ENCODE results near the gene CCDC197. TPM values are rescaled to one million over a fixed set of nuclear protein-coding genes. Genes with fewer than 3 reads are reported as not detected.

CCDC197 gene
- total RNA-seq, 2 donors from 2014 or later = not detected

DNA sequence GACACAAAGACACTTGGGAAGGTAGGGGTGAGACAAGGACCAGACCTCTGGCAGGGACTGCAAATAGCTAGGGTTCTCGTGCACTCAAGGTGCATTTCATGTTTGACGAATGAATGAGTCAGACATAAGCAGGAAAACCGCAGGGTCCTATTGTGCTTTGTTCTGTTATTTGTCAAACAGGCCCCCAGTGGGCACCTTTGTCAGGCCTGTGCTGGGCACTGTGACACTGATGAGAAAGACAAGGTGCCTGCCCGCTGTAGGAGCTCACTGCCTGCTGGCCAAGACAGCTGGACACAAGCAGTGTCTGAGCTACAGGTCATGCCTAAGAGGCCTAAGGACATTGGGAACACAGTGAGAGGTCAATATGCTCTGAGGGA lies 31.3 kb downstream of the CCDC197 start:
- no peak overlapping the region for H3K4me3 ChIP-seq
- no peak overlapping the region for H3K27ac ChIP-seq
- intact Hi-C loops (cut with DNase I) = no loop called here
- no peaks in the 10 kb centered on the region for H3K27me3 ChIP-seq (replicated peaks; ENCODE audit: insufficient read depth)
- no peaks in the 10 kb centered on the region for H3K9me3 ChIP-seq
- no peak for DNase-seq (ENCODE audit: low spot score)
- no peaks in the 10 kb centered on the region for H3K4me1 ChIP-seq (replicated peaks)
- H3K36me3 ChIP-seq = no peaks in the 10 kb centered on the region
- 76% methylated on average over 4 of the region's 4 CpGs for WGBS
- no peak for TF ChIP-seq POLR2AphosphoS5 (IDR thresholded peaks at IDR 0.05)

DNA sequence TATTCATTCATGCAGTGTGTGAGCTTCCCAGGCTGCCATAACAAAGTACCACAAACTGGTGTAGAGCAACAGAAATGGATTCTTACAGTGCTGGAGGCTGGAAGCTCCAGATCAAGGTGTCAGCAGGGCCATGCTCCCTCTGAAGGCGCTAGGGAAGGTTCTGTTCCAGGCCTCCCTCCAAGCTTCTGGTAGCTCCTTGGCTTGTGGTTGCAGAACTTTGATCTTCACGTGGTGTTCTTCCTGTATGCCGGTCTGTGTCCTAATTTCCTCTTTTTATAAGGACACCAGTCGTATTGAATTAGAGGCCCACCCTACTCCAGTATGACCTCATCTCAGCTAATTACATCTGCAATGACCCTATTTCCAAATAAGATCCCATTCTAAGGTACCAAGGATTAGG lies 32.2 kb downstream of the CCDC197 start:
- H3K4me1 ChIP-seq (replicated peaks) = no peaks in the 10 kb centered on the region
- H3K27ac ChIP-seq = no peak overlapping the region
- H3K9me3 ChIP-seq = no peaks in the 10 kb centered on the region
- DNase-seq (ENCODE audit: low spot score) = no peak
- TF ChIP-seq POLR2A (IDR thresholded peaks at IDR 0.05) = no peak
- TF ChIP-seq POLR2AphosphoS5 (IDR thresholded peaks at IDR 0.05) = no peak
- TF ChIP-seq, protein P1, sequence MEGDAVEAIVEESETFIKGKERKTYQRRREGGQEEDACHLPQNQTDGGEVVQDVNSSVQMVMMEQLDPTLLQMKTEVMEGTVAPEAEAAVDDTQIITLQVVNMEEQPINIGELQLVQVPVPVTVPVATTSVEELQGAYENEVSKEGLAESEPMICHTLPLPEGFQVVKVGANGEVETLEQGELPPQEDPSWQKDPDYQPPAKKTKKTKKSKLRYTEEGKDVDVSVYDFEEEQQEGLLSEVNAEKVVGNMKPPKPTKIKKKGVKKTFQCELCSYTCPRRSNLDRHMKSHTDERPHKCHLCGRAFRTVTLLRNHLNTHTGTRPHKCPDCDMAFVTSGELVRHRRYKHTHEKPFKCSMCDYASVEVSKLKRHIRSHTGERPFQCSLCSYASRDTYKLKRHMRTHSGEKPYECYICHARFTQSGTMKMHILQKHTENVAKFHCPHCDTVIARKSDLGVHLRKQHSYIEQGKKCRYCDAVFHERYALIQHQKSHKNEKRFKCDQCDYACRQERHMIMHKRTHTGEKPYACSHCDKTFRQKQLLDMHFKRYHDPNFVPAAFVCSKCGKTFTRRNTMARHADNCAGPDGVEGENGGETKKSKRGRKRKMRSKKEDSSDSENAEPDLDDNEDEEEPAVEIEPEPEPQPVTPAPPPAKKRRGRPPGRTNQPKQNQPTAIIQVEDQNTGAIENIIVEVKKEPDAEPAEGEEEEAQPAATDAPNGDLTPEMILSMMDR (IDR thresholded peaks at IDR 0.05) = no peak
- H3K4me3 ChIP-seq = no peak overlapping the region
- H3K36me3 ChIP-seq = no peaks in the 10 kb centered on the region
- no peaks in the 10 kb centered on the region for H3K27me3 ChIP-seq (replicated peaks; ENCODE audit: insufficient read depth)
- WGBS = 44% methylated on average over 4 of the region's 4 CpGs
- intact Hi-C loops (cut with DNase I) = no loop called here

DNA sequence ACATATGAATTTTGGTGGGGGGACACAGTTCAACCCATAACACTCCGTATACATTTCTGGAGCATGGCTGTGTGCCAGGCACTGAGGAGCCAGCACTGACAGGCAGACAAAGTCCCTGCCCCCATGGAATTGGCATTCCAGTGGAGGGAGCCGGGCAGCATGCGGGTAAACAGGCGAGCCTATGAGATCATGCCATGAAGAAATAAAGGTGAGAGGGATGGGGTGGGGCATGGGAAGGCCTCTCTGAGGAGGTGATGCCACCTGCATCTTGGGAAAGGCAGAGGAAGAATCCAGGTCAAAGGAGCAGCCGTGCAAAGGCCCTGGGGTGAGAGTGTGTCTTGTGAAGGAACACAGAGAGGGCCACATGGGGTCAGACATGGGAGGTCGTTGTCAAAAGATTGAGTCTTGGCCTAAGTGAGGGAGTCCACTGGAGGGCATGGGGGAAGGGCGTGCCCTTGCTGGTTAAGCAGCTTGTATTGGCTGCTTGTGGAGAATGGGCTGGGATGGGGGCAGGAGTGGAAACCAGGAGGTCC lies 32.6 kb downstream of the CCDC197 start:
- H3K36me3 ChIP-seq = no peaks in the 10 kb centered on the region
- no peak overlapping the region for H3K27ac ChIP-seq
- no peak for DNase-seq (ENCODE audit: low spot score)
- no peaks in the 10 kb centered on the region for H3K9me3 ChIP-seq
- intact Hi-C loops (cut with DNase I) = no loop called here
- TF ChIP-seq POLR2A (IDR thresholded peaks at IDR 0.05) (no peak), POLR2AphosphoS5 (IDR thresholded peaks at IDR 0.05) (no peak)
- TF ChIP-seq, protein P1 (IDR thresholded peaks at IDR 0.05) = no peak
- WGBS = 89% methylated on average over 7 of the region's 7 CpGs
- no peak overlapping the region for H3K4me3 ChIP-seq
- no peaks in the 10 kb centered on the region for H3K4me1 ChIP-seq (replicated peaks)
- H3K27me3 ChIP-seq (replicated peaks; ENCODE audit: insufficient read depth) = no peaks in the 10 kb centered on the region

DNA sequence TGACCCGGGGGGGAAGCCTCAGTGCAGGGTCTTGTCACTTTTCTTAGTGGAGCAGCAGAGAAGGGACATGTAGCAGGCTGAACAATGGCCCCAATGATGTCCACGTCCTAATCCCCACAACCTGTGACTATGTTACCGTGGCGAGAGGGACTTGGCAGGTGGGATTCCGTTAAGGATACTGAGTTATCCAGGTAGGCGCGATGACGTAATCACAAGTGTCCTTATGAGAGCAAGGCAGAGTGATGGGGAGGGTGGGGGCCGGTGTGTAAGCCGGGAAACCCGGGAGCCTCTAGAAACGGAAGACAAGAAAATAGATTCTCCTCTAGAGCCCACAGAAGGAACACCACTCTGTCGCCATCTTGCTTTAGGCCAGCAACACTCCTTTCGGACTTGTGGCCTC lies 33.5 kb downstream of the CCDC197 start:
- DNase-seq (ENCODE audit: low spot score) = no peak
- H3K27me3 ChIP-seq (replicated peaks; ENCODE audit: insufficient read depth) = no peaks in the 10 kb centered on the region
- no peak overlapping the region for H3K4me3 ChIP-seq
- no peaks in the 10 kb centered on the region for H3K36me3 ChIP-seq
- no peaks in the 10 kb centered on the region for H3K9me3 ChIP-seq
- H3K4me1 ChIP-seq (replicated peaks) = no peaks in the 10 kb centered on the region
- H3K27ac ChIP-seq = no peak overlapping the region
- intact Hi-C loops (cut with DNase I) = no loop called here
- WGBS = 93% methylated on average over 14 of the region's 14 CpGs
- TF ChIP-seq POLR2AphosphoS5 (IDR thresholded peaks at IDR 0.05) (no peak), POLR2A (IDR thresholded peaks at IDR 0.05) (no peak)
- TF ChIP-seq, protein P1 (IDR thresholded peaks at IDR 0.05) = no peak

DNA sequence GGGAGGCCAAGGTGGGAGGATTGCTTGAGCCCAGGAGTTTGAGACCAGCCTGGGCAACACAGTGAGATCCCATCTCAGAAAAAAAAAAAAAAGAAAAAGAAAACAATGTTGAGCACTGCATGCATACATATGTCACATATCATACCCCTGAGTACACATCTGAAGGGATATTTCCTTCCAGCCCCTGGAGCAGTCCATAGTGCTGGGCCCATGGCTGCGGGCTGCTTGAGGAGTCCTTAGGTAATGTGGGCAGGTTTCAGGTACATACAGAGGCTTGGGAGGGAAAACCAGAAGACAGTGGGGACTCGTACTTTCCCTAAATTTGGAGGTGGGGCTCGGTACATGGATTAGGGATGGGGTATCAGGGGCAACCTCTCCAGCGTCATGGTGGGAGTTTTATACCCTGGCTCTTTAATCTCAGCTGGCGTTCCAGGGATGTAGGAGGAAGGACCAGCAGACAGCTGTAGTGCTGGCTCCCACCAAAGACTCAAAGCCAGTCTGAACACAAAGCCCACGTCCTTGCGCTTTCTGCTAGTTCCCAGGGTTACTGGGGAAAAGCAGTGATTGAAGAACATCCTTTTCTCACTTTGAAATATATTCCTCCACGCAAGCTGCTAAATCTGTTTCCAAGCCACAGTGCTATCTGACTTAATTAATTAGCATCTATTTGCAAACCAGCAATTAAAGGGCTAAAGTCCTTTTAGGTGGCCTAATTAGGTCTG lies 34.2 kb downstream of the CCDC197 start:
- Histone ChIP-seq H3K4me3 (no peak overlapping the region), H3K36me3 (no peaks in the 10 kb centered on the region), H3K4me1 (replicated peaks) (no peaks in the 10 kb centered on the region), H3K27ac (no peak overlapping the region), H3K9me3 (no peaks in the 10 kb centered on the region), H3K27me3 (replicated peaks; ENCODE audit: insufficient read depth) (no peaks in the 10 kb centered on the region)
- TF ChIP-seq, protein P1 (IDR thresholded peaks at IDR 0.05) = no peak
- TF ChIP-seq POLR2A (IDR thresholded peaks at IDR 0.05) (no peak), POLR2AphosphoS5 (IDR thresholded peaks at IDR 0.05) (no peak)
- 91% methylated on average over 8 of the region's 8 CpGs for WGBS
- DNase-seq (ENCODE audit: low spot score) = no peak
- intact Hi-C loops (cut with DNase I) = no loop called here

Data from prostate gland (tissue), 2 donors.